HG03342 (cell line): ENCODE measurements around the gene DMRTA1.
"Not testable (repeated sequence)": the region's sequence is repeated elsewhere in the genome, so short reads cannot be mapped to it uniquely, and the experiment has no call there.

Source experiments
- ATAC-seq: cut with Tn5 transposase; IDR thresholded peaks from one replicate; pipeline ENCODE4 v1.9.1; 2021; ENCODE audit warnings: mild to moderate bottlenecking, moderate library complexity; ENCODE audit not compliant: unreplicated experiment

The DMRTA1 gene

GRCh38 chr9:22457448-22457847, 10.8 kb downstream of the DMRTA1 start:
- no peak for ATAC-seq

DNA sequence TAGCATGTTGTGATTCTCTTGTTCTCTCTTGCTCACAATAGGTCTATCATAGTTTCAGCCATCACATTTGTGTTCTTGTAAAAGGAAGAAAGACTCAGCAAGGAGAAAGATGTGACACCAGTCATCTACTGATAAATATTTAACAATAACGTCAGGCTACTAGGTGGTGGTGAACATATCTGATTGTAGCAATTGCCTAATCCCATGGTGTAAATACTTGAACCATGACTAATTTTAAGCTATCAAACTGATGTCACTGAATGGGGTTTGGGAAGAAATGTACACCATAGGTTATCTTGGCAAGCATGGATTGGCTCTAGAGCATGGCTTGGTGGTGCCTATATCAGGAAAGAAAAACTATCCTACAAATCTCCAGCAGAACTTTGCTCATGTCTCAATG, 16.6 kb downstream of the DMRTA1 start:
- ATAC-seq, result no peak

DNA sequence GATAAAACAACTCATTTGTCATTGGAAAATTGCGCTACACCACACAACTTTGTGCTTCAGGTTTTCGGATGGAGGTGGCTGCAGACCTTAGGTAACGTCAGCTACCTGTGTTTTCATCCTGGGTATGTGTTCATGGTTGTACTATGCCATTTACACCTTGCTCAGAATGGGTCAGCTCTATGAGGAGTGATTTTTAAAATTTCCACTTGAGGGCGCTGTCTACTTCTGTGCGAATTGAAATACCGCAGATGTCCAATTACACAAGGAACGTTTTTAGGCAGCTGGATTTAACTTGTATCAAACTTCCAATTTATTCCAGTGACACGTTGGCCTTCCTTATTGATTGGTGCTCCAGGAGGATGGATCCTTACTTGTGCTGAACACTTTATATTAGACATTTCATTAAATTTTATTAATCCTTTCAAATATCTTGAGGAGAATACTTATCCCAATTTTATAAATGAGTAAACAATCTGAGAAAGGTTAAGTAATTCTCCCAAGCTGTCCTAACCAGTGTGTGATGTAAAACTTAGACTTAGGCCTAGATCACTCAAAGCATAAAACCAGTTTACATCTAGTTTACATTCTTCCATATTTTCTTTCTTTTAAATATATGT, 23.4 kb downstream of the DMRTA1 start:
- peak; percentile 81 for ATAC-seq

DNA sequence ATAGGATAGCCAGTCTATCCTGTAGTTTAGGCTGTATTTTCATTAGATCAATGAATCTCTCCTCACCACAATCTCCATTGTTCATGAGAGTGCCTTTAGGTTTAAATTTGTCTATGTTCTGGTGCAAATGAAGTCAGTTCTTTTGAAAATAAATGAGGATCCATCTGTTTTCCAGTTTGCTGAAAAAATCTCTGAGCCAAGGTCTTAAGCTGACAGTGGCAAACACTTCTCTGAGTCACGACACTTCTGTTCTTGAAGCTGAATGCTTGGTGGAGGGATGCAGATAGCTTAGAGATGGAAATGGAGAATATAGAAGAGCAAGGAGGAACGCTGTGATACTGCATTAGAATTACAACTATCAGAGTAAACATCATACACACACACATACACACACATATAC, 34.9 kb downstream of the DMRTA1 start:
- no peak for ATAC-seq

DNA sequence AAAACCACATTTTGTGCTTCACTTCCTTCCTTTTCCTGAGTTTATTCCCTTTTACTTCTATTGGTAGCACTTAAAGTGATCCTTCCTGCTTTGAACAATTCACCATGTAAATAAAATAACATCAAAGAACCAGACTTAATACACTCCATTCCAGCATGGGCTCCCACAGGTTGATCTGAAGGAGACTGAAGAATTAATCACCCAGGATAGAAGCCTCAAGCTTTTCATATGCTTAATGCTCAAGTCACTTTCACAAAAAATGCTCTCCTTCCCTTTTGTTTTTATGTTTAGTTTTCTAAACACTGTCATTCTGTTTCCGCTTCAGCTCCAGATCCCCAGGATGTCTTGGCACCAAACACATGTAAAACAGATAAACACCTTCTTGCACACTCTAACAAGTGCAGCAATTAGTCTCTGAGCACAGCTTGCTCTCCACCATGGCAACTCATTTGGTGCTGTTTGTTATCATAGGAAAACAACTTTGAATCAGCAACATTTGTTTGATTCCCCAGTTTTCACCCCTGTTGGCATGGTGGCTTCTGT, 37.0 kb downstream of the DMRTA1 start:
- ATAC-seq, result no peak

DNA sequence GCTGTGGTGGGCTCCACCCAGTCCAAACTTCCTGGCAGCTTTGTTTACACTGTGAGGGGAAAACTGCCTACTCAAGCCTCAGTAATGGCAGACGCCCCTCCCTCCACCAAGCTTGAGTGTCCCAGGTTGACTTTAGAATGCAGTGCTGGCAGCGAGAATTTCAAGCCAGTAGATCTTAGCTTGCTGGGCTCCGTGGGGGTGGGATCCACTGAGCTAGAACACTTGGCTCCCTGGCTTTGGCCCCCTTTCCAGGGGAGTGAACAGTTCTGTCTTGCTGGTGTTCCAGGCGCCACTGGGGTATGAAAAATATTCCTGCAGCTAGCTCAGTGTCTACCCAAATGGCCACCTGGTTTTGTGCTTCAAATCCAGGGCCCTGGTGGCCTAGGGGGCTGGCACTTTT, 49.6 kb downstream of the DMRTA1 start:
- not testable (repeated sequence) for ATAC-seq
